Neural crest cell (in vitro differentiated cells): ENCODE data around the gene HS3ST4. TPM values are rescaled to one million over a fixed set of nuclear protein-coding genes. Genes with fewer than 3 reads are reported as not detected.
A peak's percentile ranks its signal among the peaks of the same experiment; 100 is the strongest.

Source experiments
- DNase-seq: peaks from one replicate; pipeline ENCODE4 v3.0.0; 2021; ENCODE audit warnings: low read depth, mixed read lengths, low spot score
- H3K27ac Mint-ChIP-seq: one replicate; pipeline ENCODE4 v1.8.0; 2021; ENCODE audit warnings: mild to moderate bottlenecking, mixed read lengths; ENCODE audit not compliant: unreplicated experiment
- H3K27me3 Mint-ChIP-seq: 2 replicates; pipeline ENCODE4 v1.8.0; 2021; ENCODE audit warnings: low read depth, mild to moderate bottlenecking, mixed read lengths
- H3K36me3 Mint-ChIP-seq: 2 replicates; pipeline ENCODE4 v1.8.0; 2021; ENCODE audit warnings: low read depth, mild to moderate bottlenecking, mixed read lengths
- H3K4me1 Mint-ChIP-seq: 2 replicates; pipeline ENCODE4 v1.8.0; 2021; ENCODE audit warnings: mixed read lengths
- H3K4me3 Mint-ChIP-seq: one replicate; pipeline ENCODE4 v1.8.0; 2021; ENCODE audit warnings: mild to moderate bottlenecking, mixed read lengths
- H3K9me3 Mint-ChIP-seq: 2 replicates; pipeline ENCODE4 v1.8.0; 2021; ENCODE audit warnings: mixed read lengths
- CTCF ChIP-seq: fragments of 200-600 bp; sonication (generic); conservative IDR thresholded peaks from 2 replicates; pipeline ENCODE4 v1.5.0; 2021; ENCODE audit warnings: antibody characterized with exemption, mild to moderate bottlenecking
- total RNA-seq: library from RNA; stranded (reverse); gene quantifications from 2 replicates; pipeline ENCODE4 v1.2.1, GENCODE V29; 2021

Gene HS3ST4
- total RNA-seq, 1 donor from 2014 or later, result 1.1 TPM

- no peak for DNase-seq
- peaks cover 16% of the 10 kb centered on the region for H3K27me3 Mint-ChIP-seq
- H3K36me3 Mint-ChIP-seq, result peaks cover 3% of the 10 kb centered on the region
- H3K4me3 Mint-ChIP-seq, result no peak overlapping the region
- H3K4me1 Mint-ChIP-seq, result no peaks in the 10 kb centered on the region
- H3K9me3 Mint-ChIP-seq, result peaks cover 8% of the 10 kb centered on the region
- TF ChIP-seq CTCF, result no peak
- no peak overlapping the region for H3K27ac Mint-ChIP-seq
Measured at GRCh38 chr16:26102369-26102768, 410.6 kb downstream of the HS3ST4 start.

DNA sequence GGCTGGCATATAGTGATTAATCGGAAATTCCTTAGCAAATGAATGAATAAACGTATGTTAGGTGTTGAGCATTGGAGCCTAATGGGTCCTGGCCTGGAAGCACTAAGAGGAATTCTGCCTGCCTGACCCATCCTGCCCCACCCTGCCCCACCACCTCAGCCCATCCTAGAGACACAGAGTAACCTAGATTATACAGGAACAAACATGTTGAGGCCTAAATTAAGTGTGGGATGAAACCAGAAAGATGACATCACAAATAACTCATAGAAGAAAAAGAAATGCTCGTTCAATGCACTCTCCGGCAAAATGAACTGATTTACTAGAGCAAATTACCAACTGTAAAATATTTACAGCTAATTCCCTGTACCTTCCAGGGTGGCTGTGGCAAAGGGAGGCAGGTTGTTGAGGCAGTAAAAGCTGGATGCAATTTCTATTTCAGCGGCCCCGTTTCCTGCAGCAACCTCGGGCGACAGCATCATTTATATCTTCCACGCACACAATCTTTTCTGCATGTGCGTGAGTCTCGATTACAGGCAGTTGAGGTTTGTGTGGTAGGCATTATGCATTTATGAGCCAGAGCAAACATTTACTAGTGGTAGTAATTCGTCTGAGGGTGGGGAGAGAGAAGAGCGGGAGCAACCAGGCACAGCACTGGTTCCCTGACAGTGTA, 417.2 kb downstream of the HS3ST4 start:
- Mint-ChIP-seq H3K9me3 (peaks cover 6% of the 10 kb centered on the region), H3K4me3 (no peak overlapping the region), H3K36me3 (no peaks in the 10 kb centered on the region), H3K4me1 (no peaks in the 10 kb centered on the region), H3K27me3 (peaks cover 4% of the 10 kb centered on the region), H3K27ac (no peak overlapping the region)
- no peak for DNase-seq
- TF ChIP-seq CTCF, result no peak

GRCh38 chr16:26111900-26112299, 420.1 kb downstream of the HS3ST4 start:
- no peak for DNase-seq
- no peaks in the 10 kb centered on the region for H3K9me3 Mint-ChIP-seq

GRCh38 chr16:26118575-26118974, 426.8 kb downstream of the HS3ST4 start:
- H3K9me3 Mint-ChIP-seq, result no peaks in the 10 kb centered on the region
- H3K27ac Mint-ChIP-seq, result no peak overlapping the region
- no peak for DNase-seq
- H3K27me3 Mint-ChIP-seq, result no peaks in the 10 kb centered on the region
- no peaks in the 10 kb centered on the region for H3K36me3 Mint-ChIP-seq
- H3K4me3 Mint-ChIP-seq, result no peak overlapping the region
- TF ChIP-seq CTCF, result no peak
- H3K4me1 Mint-ChIP-seq, result no peaks in the 10 kb centered on the region

More at GRCh38 chr16:26111900-26112299, 420.1 kb downstream of the HS3ST4 start:
- TF ChIP-seq CTCF, result peak; percentile 34
- Mint-ChIP-seq H3K27ac (no peak overlapping the region), H3K36me3 (no peaks in the 10 kb centered on the region), H3K4me3 (no peak overlapping the region), H3K4me1 (no peaks in the 10 kb centered on the region), H3K27me3 (no peaks in the 10 kb centered on the region)

GRCh38 chr16:26120729-26121128, 429.0 kb downstream of the HS3ST4 start:
- H3K4me1 Mint-ChIP-seq, result no peaks in the 10 kb centered on the region
- H3K9me3 Mint-ChIP-seq, result no peaks in the 10 kb centered on the region
- H3K4me3 Mint-ChIP-seq, result no peak overlapping the region
- no peak for DNase-seq
- no peaks in the 10 kb centered on the region for H3K36me3 Mint-ChIP-seq
- no peak for TF ChIP-seq CTCF
- H3K27ac Mint-ChIP-seq, result no peak overlapping the region
- H3K27me3 Mint-ChIP-seq, result peaks cover 2% of the 10 kb centered on the region
